H9 (cell line): Measurements from ENCODE around the gene SVIP. TPM values are rescaled to one million over a fixed set of nuclear protein-coding genes. Genes with fewer than 3 reads are reported as not detected.

Experiments
- DNase-seq: peaks from one replicate; pipeline ENCODE4 v3.0.0-alpha.2; 2017
- H2AFZ ChIP-seq: one replicate; pipeline ENCODE4 v1.6.1; 2013; ENCODE audit warnings: mild to moderate bottlenecking, low read length, control low read depth, moderate library complexity
- H2AK5ac ChIP-seq: 2 replicates; pipeline ENCODE4 v1.6.1; 2013; ENCODE audit warnings: low read length, control low read depth, mixed read lengths; ENCODE audit not compliant: insufficient read length
- H2BK120ac ChIP-seq: one replicate; pipeline ENCODE4 v1.6.1; 2013; ENCODE audit warnings: low read depth, mild to moderate bottlenecking, low read length, control low read depth, inconsistent platforms; ENCODE audit not compliant: poor library complexity, severe bottlenecking
- H2BK12ac ChIP-seq: 2 replicates; pipeline ENCODE4 v1.6.1; 2013; ENCODE audit warnings: low read length, control low read depth, mixed read lengths, low read depth; ENCODE audit not compliant: insufficient read length
- H2BK15ac ChIP-seq: 2 replicates; pipeline ENCODE4 v1.6.1; 2013; ENCODE audit warnings: low read depth, low read length, control low read depth
- H2BK20ac ChIP-seq: one replicate; pipeline ENCODE4 v1.6.1; 2013; ENCODE audit warnings: low read depth, mild to moderate bottlenecking, low read length, control low read depth, inconsistent platforms; ENCODE audit not compliant: poor library complexity, severe bottlenecking
- H2BK5ac ChIP-seq: 2 replicates; pipeline ENCODE4 v1.6.1; 2013; ENCODE audit warnings: low read length, control low read depth, mixed read lengths; ENCODE audit not compliant: insufficient read length
- H3K14ac ChIP-seq: 2 replicates; pipeline ENCODE4 v1.6.1; 2013; ENCODE audit warnings: low read length, control low read depth; ENCODE audit not compliant: insufficient read depth
- H3K18ac ChIP-seq: 2 replicates; pipeline ENCODE4 v1.6.1; 2013; ENCODE audit warnings: low read depth, mild to moderate bottlenecking, mixed read lengths, low read length, control low read depth; ENCODE audit not compliant: insufficient read length
- H3K23ac ChIP-seq: 2 replicates; pipeline ENCODE4 v1.6.1; 2013; ENCODE audit warnings: low read length, control low read depth, mixed read lengths, low read depth; ENCODE audit not compliant: insufficient read length
- H3K23me2 ChIP-seq: 2 replicates; pipeline ENCODE4 v1.6.1; 2013; ENCODE audit warnings: low read depth, mild to moderate bottlenecking, mixed read lengths, low read length, control low read depth; ENCODE audit not compliant: insufficient read length, poor library complexity, severe bottlenecking
- H3K27ac ChIP-seq: 2 replicates; pipeline ENCODE4 v1.5.1; 2013; ENCODE audit warnings: low read length, control low read depth, mixed read lengths, low read depth; ENCODE audit not compliant: insufficient read length
- H3K27me3 ChIP-seq: 2 replicates; pipeline ENCODE4 v1.6.1; 2013; ENCODE audit warnings: low read length, control low read depth, inconsistent platforms; ENCODE audit not compliant: insufficient read depth
- H3K4ac ChIP-seq: 2 replicates; pipeline ENCODE4 v1.6.1; 2013; ENCODE audit warnings: low read depth, mild to moderate bottlenecking, control low read depth, inconsistent platforms, low read length, moderate library complexity
- H3K4me1 ChIP-seq: 2 replicates; pipeline ENCODE4 v1.6.1; 2013; ENCODE audit warnings: low read length, control low read depth, inconsistent platforms; ENCODE audit not compliant: insufficient read depth
- H3K4me2 ChIP-seq: 2 replicates; pipeline ENCODE4 v1.6.1; 2013; ENCODE audit warnings: low read length, control low read depth, mixed read lengths; ENCODE audit not compliant: insufficient read length, insufficient read depth
- H3K56ac ChIP-seq: 2 replicates; pipeline ENCODE4 v1.6.1; 2013; ENCODE audit warnings: low read depth, mild to moderate bottlenecking, mixed read lengths, low read length, control low read depth; ENCODE audit not compliant: insufficient read length
- H3K79me1 ChIP-seq: 2 replicates; pipeline ENCODE4 v1.6.1; 2013; ENCODE audit warnings: low read depth, mild to moderate bottlenecking, moderate library complexity, low read length, control low read depth, inconsistent platforms; ENCODE audit not compliant: insufficient read depth, poor library complexity, severe bottlenecking
- H3K79me2 ChIP-seq: 2 replicates; pipeline ENCODE4 v1.6.1; 2013; ENCODE audit warnings: low read length, control low read depth, inconsistent platforms; ENCODE audit not compliant: insufficient read depth
- H3K9ac ChIP-seq: 2 replicates; pipeline ENCODE4 v1.6.1; 2013; ENCODE audit warnings: low read length, control low read depth, mixed read lengths; ENCODE audit not compliant: insufficient read length; ENCODE audit errors: extremely low read depth
- H3K9me3 ChIP-seq: one replicate; pipeline ENCODE4 v1.6.1; 2013; ENCODE audit warnings: low read depth, low read length, inconsistent platforms; ENCODE audit not compliant: control insufficient read depth
- H3T11ph ChIP-seq: one replicate; pipeline ENCODE4 v1.6.1; 2013; ENCODE audit warnings: mild to moderate bottlenecking, low read length, control low read depth, inconsistent platforms
- H4K20me1 ChIP-seq: one replicate; pipeline ENCODE4 v1.6.1; 2013; ENCODE audit not compliant: control insufficient read depth, insufficient read length, insufficient read depth
- H4K5ac ChIP-seq: 2 replicates; pipeline ENCODE4 v1.6.1; 2013; ENCODE audit warnings: low read depth, mild to moderate bottlenecking, mixed read lengths, low read length, control low read depth; ENCODE audit not compliant: insufficient read length
- H4K8ac ChIP-seq: replicated peaks from 2 replicates; pipeline ENCODE4 v1.6.1; 2013; ENCODE audit warnings: low read length, control low read depth, mixed read lengths, low read depth; ENCODE audit not compliant: insufficient read length
- H4K91ac ChIP-seq: 2 replicates; pipeline ENCODE4 v1.6.1; 2013; ENCODE audit warnings: low read depth, mild to moderate bottlenecking, moderate library complexity, mixed read lengths, low read length, control low read depth; ENCODE audit not compliant: insufficient read length
- H3K27ac Mint-ChIP-seq, 3 experiments: 2 replicates in 2 of 3; 3 replicates in 1 of 3; pipeline ENCODE4 v1.8.0; 2020 to 2021; ENCODE audit warnings: mixed read lengths in 3 of 3, mild to moderate bottlenecking in 1 of 3, moderate library complexity in 1 of 3
- H3K27me3 Mint-ChIP-seq: 2 replicates; pipeline ENCODE4 v1.8.0; 2021; ENCODE audit warnings: low read depth, mild to moderate bottlenecking, moderate library complexity, mixed read lengths
- H3K36me3 Mint-ChIP-seq, 3 experiments: 2 replicates in 2 of 3; 3 replicates in 1 of 3; pipeline ENCODE4 v1.8.0; 2020 to 2021; ENCODE audit warnings: low read depth in 3 of 3, mixed read lengths in 3 of 3; ENCODE audit not compliant: insufficient read depth in 1 of 3
- H3K4me1 Mint-ChIP-seq, 2 experiments: 2 replicates each; pipeline ENCODE4 v1.8.0; 2020; ENCODE audit warnings: mixed read lengths in 2 of 2
- H3K4me3 Mint-ChIP-seq, 2 experiments: 2 replicates in 1 of 2; 3 replicates in 1 of 2; pipeline ENCODE4 v1.8.0; 2020 to 2021; ENCODE audit warnings: mild to moderate bottlenecking in 2 of 2, mixed read lengths in 2 of 2, moderate library complexity in 1 of 2
- H3K9me3 Mint-ChIP-seq, 2 experiments: 2 replicates in 1 of 2; 3 replicates in 1 of 2; pipeline ENCODE4 v1.8.0; 2020; ENCODE audit warnings: mild to moderate bottlenecking in 2 of 2, mixed read lengths in 2 of 2, moderate library complexity in 1 of 2
- CTCF ChIP-seq: fragments of 200-600 bp; sonication (generic); conservative IDR thresholded peaks from 3 replicates; pipeline ENCODE4 v1.8.0; 2021; ENCODE audit warnings: antibody characterized with exemption, mild to moderate bottlenecking
- WGBS: extraction: QIAGEN DNeasy Blood & Tissue Kit; methylation state at CpG from one replicate; pipeline ENCODE4 v1.1.7; 2013; ENCODE audit warnings: missing lambda C conversion rate, low lambda C conversion rate, mixed read lengths; ENCODE audit not compliant: insufficient read length; ENCODE audit errors: extremely low coverage; 5-methylcytosine and 5-hydroxymethylcytosine counted together
- total RNA-seq: library from RNA; stranded (reverse); gene quantifications from 2 replicates; pipeline ENCODE4 v1.2.1, GENCODE V29; 2021

Gene SVIP
- total RNA-seq, 1 experiment from 2014 or later = 10.4 TPM

GRCh38 chr11:22860241-22860640 is 30.6 kb upstream of the SVIP start, which contains the start of gene CCDC179:
Gene CCDC179 (minus strand): TSS chr11:22860474. CDS start chr11:22860421, 53 bp downstream.
- no peak within 1 kb of the TSS for H2AK5ac ChIP-seq
- no peak within 1 kb of the TSS for H3K4me2 ChIP-seq
- no peak within 1 kb of the TSS for H2BK12ac ChIP-seq
- no peak within 1 kb of the TSS for H3K9ac ChIP-seq
- H4K8ac ChIP-seq = no peak within 1 kb of the TSS
- no peak within 1 kb of the TSS for H4K91ac ChIP-seq
- no peaks in the 10 kb centered on the region for H3K9me3 ChIP-seq
- no peak within 1 kb of the TSS for H2BK20ac ChIP-seq
- no peaks in the 10 kb centered on the region for H3K27me3 ChIP-seq
- H2AFZ ChIP-seq = no peak within 1 kb of the TSS
- Mint-ChIP-seq H3K36me3 (peaks cover 0 to 7% (median 0%) of the 10 kb centered on the region in 3 experiments; a peak in 2 of 7 replicates), H3K4me1 (peaks cover 4 to 7% of the 10 kb centered on the region in 2 experiments), H3K9me3 (peaks cover 1 to 2% of the 10 kb centered on the region in 2 experiments; a peak in 1 of 5 replicates), H3K27me3 (no peaks in the 10 kb centered on the region; the same call in 1 of the 2 replicates), H3K27ac (peak within 1 kb of the TSS in 1 of 3 experiments; percentile 49; a peak in 1 of 7 replicates), H3K4me3 (no peak within 1 kb of the TSS)
- peak; percentile 27 for DNase-seq
- no peaks in the 10 kb centered on the region for H4K20me1 ChIP-seq
- H3K23me2 ChIP-seq = no peaks in the 10 kb centered on the region
- no peak within 1 kb of the TSS for H3K18ac ChIP-seq
- H2BK15ac ChIP-seq = no peak within 1 kb of the TSS
- no peak within 1 kb of the TSS for H3K56ac ChIP-seq
- no CpG with 5 or more reads among the region's 4 CpGs for WGBS
- no peak within 1 kb of the TSS for H2BK120ac ChIP-seq
- no peak within 1 kb of the TSS for H3T11ph ChIP-seq
- H3K14ac ChIP-seq = no peak within 1 kb of the TSS
- H3K27ac ChIP-seq = no peak within 1 kb of the TSS
- no peaks in the 10 kb centered on the region for H3K79me1 ChIP-seq
- TF ChIP-seq CTCF = no peak
- no peaks in the 10 kb centered on the region for H3K79me2 ChIP-seq
- H3K23ac ChIP-seq = no peak within 1 kb of the TSS
- H3K4me1 ChIP-seq = no peaks in the 10 kb centered on the region; the same call in 1 of the 2 replicates
- no peak within 1 kb of the TSS for H3K4ac ChIP-seq
- no peak within 1 kb of the TSS for H2BK5ac ChIP-seq
- no peak within 1 kb of the TSS for H4K5ac ChIP-seq
